C4-2B (cell line): ENCODE results near the gene WDR12.
A peak's percentile ranks its signal among the peaks of the same experiment; 100 is the strongest.

Source experiments
- H3K27ac ChIP-seq: fragments of 450-650 bp; 2 replicates; pipeline ENCODE4 v1.5.1; 2017
- ZFX ChIP-seq: fragments of 450-650 bp; IDR thresholded peaks from 2 replicates; pipeline ENCODE4 v1.6.1; 2017
- TF ChIP-seq, protein P1 (sequence below): fragments of 450-650 bp; conservative IDR thresholded peaks from 2 replicates; pipeline ENCODE4 v1.5.1; 2017; ENCODE audit warnings: mild to moderate bottlenecking

WDR12 gene

DNA sequence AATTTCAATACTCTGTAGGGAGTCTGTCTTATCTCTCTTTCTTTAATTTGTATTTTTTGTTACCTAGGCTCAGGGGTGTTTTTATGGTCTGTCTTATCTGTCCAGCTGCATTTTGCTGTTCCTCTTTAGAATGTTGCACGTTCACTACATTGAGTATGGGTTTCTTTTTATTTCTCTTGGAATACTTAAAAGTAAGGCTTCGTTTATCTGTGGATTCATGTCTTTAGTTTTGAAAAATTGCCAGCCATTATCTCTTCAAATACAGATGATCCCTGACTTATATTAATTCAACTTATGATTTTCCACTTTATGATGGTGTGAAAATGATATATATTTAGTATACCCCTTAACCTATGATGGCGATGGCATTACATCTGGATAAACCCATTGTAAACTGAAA is 27.5 kb upstream of the WDR12 start:
- no peak overlapping the region for H3K27ac ChIP-seq
- no peak for TF ChIP-seq ZFX
- TF ChIP-seq, protein P1, sequence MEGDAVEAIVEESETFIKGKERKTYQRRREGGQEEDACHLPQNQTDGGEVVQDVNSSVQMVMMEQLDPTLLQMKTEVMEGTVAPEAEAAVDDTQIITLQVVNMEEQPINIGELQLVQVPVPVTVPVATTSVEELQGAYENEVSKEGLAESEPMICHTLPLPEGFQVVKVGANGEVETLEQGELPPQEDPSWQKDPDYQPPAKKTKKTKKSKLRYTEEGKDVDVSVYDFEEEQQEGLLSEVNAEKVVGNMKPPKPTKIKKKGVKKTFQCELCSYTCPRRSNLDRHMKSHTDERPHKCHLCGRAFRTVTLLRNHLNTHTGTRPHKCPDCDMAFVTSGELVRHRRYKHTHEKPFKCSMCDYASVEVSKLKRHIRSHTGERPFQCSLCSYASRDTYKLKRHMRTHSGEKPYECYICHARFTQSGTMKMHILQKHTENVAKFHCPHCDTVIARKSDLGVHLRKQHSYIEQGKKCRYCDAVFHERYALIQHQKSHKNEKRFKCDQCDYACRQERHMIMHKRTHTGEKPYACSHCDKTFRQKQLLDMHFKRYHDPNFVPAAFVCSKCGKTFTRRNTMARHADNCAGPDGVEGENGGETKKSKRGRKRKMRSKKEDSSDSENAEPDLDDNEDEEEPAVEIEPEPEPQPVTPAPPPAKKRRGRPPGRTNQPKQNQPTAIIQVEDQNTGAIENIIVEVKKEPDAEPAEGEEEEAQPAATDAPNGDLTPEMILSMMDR = no peak

DNA sequence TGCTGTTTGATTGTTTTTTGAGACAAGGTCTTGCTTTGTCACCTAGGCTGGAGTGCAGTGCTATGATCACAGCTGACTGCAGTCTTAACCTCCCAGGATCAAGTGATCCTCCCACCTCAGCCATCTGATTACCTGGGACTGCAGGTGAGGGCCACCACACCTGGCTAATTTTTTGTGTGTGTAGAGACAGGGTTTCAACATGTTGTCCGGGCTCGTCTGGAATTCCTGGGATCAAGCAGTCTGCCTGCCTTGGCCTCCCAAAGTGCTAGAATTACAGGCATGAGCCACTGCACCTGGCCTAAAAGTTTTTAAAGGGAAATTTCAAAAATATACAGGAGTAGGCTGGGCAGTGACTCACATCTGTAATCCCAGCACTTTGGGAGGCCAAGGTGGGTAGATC is 23.0 kb upstream of the WDR12 start:
- TF ChIP-seq, protein P1 = no peak
- TF ChIP-seq ZFX = no peak
- no peak overlapping the region for H3K27ac ChIP-seq

DNA sequence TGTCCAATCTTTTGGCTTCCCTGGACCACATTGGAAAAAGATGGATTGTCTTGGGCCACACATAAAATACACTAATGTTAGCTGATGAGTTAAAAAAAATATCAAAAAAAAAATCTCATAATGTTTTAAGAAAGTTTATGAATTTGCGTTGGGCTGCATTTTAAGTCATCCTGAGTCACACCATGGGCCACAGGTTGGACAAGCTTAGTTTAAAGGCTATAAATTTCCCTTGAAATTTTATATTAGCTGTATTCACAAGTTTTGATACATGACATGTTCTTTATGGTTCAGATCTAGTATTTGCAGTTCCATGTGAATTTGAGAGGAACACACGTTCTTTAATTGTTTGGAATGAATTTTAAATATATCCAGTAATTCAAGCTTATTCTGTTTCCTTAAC is 22.5 kb upstream of the WDR12 start:
- no peak for TF ChIP-seq ZFX
- TF ChIP-seq, protein P1 = no peak
- no peak overlapping the region for H3K27ac ChIP-seq

DNA sequence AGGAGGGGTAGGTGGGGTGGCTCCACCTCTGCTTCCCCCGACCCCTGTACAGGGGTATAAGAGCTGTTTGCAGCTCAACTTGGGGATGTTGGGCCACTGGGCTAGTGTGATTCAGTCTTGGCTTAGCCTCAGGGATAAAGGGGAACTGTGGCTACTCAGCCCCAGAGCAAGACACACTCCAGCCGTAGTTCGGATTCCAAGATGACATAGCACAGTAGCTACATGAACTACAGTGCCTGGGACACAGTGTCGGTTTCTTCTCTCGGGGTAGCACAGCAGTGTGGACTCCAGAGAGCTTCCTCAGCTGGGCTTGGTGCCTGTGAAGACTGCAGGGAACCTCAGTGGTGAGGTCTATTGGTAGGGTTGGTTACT is 21.7 kb upstream of the WDR12 start:
- H3K27ac ChIP-seq = no peak overlapping the region
- TF ChIP-seq ZFX = no peak
- TF ChIP-seq, protein P1 = no peak

DNA sequence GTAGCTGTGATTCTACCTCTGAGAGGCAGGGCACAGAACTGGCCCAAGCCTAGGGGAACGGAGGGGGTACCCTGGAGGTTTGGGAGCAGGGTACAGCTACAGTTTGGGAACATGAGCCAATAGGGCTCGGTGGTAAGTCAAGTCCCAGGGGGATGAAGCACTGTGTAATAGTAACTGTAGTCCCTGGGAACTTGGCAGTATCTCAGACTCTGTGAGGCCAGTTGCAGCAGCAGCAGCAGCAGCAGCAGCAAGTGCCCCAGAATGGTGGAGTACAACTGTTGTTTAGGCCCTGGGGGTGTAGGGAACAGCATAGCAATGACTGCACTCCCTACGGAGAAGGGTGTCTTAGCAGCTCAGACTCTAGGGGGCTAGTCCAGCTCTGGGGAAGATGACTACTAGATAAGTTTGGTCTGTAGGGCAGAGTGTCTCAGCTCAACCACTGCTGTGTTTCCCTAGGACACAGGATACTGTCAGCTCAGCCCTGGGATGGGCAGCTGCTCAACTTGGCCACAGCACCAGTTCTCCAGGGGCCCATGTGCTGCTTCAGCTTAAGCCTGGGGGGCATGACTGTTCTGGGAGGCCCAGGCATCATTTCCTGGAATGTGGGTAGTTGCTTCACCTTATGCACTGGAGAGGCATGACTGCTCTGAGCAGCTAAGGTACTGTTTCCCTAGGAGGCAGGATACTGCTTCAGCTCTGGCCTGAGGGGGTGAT is 21.1 kb upstream of the WDR12 start:
- H3K27ac ChIP-seq = no peak overlapping the region
- TF ChIP-seq, protein P1 = no peak
- TF ChIP-seq ZFX = no peak

DNA sequence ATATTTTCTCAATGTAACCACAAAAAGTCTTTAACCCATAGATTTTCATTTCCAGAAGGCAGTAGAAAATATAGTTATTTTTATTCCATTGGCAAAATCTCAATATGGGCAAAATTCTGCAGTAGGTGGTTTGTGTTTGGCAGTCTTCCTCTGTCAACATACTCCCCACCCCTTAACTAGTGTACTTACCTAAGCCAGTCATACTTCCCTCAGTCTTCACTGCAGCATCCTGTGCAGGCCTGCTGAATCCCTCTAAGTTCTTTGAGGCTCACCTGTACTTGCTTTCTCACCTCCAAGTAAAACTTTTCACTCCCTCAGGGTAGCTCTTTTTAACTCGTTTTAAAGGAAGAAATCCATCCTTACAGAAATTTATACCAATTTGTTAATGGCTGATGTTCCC is 7.4 kb upstream of the WDR12 start:
- no peak overlapping the region for H3K27ac ChIP-seq
- TF ChIP-seq ZFX = no peak
- TF ChIP-seq, protein P1 = no peak

DNA sequence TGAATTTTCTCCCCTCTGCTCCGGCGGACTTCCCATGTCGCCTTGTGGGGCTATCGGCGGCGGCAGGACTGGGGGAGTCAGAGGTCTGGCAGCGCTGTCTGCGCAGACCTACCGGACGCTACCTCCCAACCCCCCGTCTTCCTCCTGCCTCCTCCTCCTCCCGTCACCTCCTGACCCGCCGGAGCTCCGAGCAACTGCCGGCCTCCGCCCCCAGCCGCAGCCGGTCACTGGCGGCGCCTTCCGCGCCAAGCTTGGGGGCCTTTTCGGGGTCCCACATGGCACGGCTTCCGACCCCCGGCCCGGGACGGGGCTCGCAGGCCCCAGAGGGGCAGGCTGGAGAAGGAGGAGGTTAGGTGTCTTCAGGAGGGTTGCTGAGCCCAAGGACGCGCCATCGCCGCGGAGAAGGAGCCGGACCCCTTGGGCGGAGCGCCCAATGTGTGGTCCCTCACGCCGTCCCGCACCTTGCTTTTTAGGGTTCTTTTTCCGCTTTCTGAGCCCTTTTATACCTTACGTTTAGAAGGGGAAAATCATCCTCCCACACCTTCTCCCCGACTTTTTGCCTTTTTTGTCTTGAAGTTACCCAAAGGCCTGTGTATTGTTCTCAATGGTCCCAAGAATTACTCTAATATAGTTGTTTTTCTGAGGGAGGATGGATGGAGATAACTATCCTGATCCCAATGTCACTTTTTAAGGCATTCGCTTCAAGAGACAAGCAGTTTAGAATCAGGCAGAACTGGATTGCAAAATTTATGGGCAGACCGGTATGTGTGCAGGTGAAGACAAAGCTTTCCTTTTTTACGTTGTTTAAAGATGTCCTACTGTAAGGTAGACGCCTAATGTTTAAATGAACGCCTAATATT is 1.1 kb upstream of the WDR12 start:
- peak overlapping the region; percentile 99 for H3K27ac ChIP-seq
